Activated CD8-positive, alpha-beta T cell treated with anti-CD3 and anti-CD28 coated beads for 36 hours (primary cell): ENCODE data around the gene YTHDF1. TPM values are rescaled to one million over a fixed set of nuclear protein-coding genes. Genes with fewer than 3 reads are reported as not detected.

ENCODE experiments used
- ATAC-seq: fragments of 200-7000 bp; cut with Tn5 transposase; one replicate; pipeline ENCODE4 v1.10.0; 2021; ENCODE audit warnings: mild to moderate bottlenecking, moderate library complexity
- CTCF ChIA-PET: fragments of 350-600 bp; sonication (Branson Sonifier 250); formaldehyde crosslinking; loops from one replicate; lab custom pipeline; 2021; ENCODE audit warnings: antibody characterized with exemption; lab: Charles Lee
- POLR2A ChIA-PET: fragments of 350-600 bp; sonication (Branson Sonifier 250); formaldehyde crosslinking; loops from one replicate; lab custom pipeline; 2021; ENCODE audit warnings: antibody characterized with exemption; lab: Charles Lee
- DNase-seq: peaks from one replicate; pipeline ENCODE4 v3.0.0-alpha.2; 2020
- H3K27ac Mint-ChIP-seq: one replicate; pipeline ENCODE4 v1.8.0; 2021; ENCODE audit warnings: mild to moderate bottlenecking, mixed read lengths
- H3K27me3 Mint-ChIP-seq: one replicate; pipeline ENCODE4 v1.8.0; 2021; ENCODE audit warnings: mixed read lengths
- H3K36me3 Mint-ChIP-seq: one replicate; pipeline ENCODE4 v1.8.0; 2021; ENCODE audit warnings: low read depth, mixed read lengths
- H3K4me1 Mint-ChIP-seq: one replicate; pipeline ENCODE4 v1.8.0; 2021; ENCODE audit warnings: low read depth, mixed read lengths
- H3K4me3 Mint-ChIP-seq: one replicate; pipeline ENCODE4 v1.8.0; 2021; ENCODE audit warnings: mild to moderate bottlenecking, moderate library complexity, mixed read lengths
- H3K9me3 Mint-ChIP-seq: one replicate; pipeline ENCODE4 v1.8.0; 2021; ENCODE audit warnings: mixed read lengths
- CTCF ChIP-seq: fragments of 200-600 bp; IDR thresholded peaks from one replicate; pipeline ENCODE4 v1.8.0; 2022; ENCODE audit warnings: antibody characterized with exemption, mild to moderate bottlenecking
- intact Hi-C: fragments of 100-400 bp; cut with micrococcal nuclease; formaldehyde crosslinking; loops from one replicate; pipeline ENCODE4 v1.10.0; 2022
- total RNA-seq, 2 experiments: library from RNA; stranded (reverse); gene quantifications; one replicate each; pipeline ENCODE4 v1.2.3, GENCODE V29; 2021

The YTHDF1 gene
- total RNA-seq, 2 experiments from 2014 or later = 31.0 TPM

DNA sequence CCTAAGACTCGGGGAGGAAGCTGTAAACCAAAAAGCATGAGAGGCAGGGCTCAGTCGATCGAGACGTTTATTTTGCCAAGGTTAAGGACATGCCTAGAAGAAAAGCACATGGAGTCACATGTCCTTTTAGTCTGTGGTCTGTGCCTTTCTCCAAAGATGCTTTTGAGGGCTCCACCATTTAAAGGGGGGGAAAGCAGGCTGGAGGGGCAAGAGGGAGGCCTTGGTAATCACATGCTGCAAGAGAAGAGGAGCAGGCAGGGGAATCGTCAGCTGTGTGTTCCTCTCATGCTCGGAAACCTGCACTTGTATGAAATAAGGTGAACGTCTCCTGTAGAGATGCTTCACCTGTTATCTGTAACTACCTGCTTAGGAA lies 9.1 kb upstream of the YTHDF1 start:
- Mint-ChIP-seq H3K36me3 (no peaks in the 10 kb centered on the region), H3K27me3 (peaks cover 11% of the 10 kb centered on the region), H3K4me1 (no peaks in the 10 kb centered on the region), H3K4me3 (no peak overlapping the region), H3K9me3 (no peaks in the 10 kb centered on the region), H3K27ac (no peak overlapping the region)
- TF ChIP-seq CTCF = no peak
- intact Hi-C loops = loop anchor here (10.0 kb wide), 1 partner anchor 160 kb away; no protein-coding TSS in a partner anchor
- ATAC-seq (no peak), DNase-seq (no peak)
- CTCF ChIA-PET = interaction anchor here (0.7 to 5.2 kb wide), 10 partner anchors 11 to 156 kb away, joined by 3 to 95 read pairs (median 12); partner anchors contain the start of genes BIRC7, COL20A1 and YTHDF1
- POLR2A ChIA-PET = interaction anchor here (1.1 to 2.9 kb wide), 2 partner anchors 10 to 19 kb away, joined by 4 to 9 read pairs; partner anchors contain the start of gene YTHDF1

- Mint-ChIP-seq H3K9me3 (no peaks in the 10 kb centered on the region), H3K27ac (no peak overlapping the region), H3K36me3 (no peaks in the 10 kb centered on the region), H3K4me3 (no peak overlapping the region), H3K27me3 (peaks cover 6% of the 10 kb centered on the region), H3K4me1 (no peaks in the 10 kb centered on the region)
- no peak for DNase-seq
- TF ChIP-seq CTCF = no peak
- ChIA-PET POLR2A (interaction anchor here (1.1 to 2.9 kb wide), 2 partner anchors 9 to 19 kb away, joined by 4 to 9 read pairs; partner anchors contain the start of gene YTHDF1), CTCF (interaction anchor here (0.7 to 5.2 kb wide), 27 partner anchors 11 to 210 kb away, joined by 3 to 95 read pairs (median 10); partner anchors contain the start of genes ARFGAP1, BIRC7, COL20A1 and YTHDF1)
- intact Hi-C loops = loop anchor here (10.0 kb wide), 1 partner anchor 160 kb away; no protein-coding TSS in a partner anchor
- ATAC-seq = no peak
These were observed 8.6 kb upstream of the YTHDF1 start for GRCh38 chr20:63224412-63225081.

DNA sequence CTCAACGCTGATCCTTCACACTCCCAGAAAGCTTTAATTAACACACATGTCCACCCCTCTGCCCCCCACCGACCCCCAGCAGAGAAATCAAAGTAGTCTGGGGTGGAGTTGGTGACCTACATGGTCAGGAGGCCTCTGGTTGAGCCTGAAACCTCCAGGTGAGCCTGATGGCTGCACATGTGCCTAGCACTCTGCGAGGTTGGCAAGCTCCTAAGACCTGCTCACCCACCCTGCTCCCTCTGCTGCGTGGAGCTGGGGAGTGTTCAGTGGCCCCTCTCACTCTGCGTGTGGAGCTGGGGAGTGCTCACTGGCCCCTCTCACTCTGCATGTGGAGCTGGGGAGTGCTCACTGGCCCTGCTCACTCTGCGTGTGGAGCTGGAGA lies 7.9 kb upstream of the YTHDF1 start:
- CTCF ChIA-PET = interaction anchor here (0.7 to 5.2 kb wide), 40 partner anchors 12 to 1051 kb away, joined by 3 to 95 read pairs (median 6); partner anchors contain the start of genes ARFGAP1, BIRC7, COL20A1 and NKAIN4
- no peak for DNase-seq
- H3K27ac Mint-ChIP-seq = no peak overlapping the region
- H3K27me3 Mint-ChIP-seq = no peaks in the 10 kb centered on the region
- no peaks in the 10 kb centered on the region for H3K36me3 Mint-ChIP-seq
- no peaks in the 10 kb centered on the region for H3K9me3 Mint-ChIP-seq
- H3K4me3 Mint-ChIP-seq = no peak overlapping the region
- H3K4me1 Mint-ChIP-seq = no peaks in the 10 kb centered on the region
- no peak for TF ChIP-seq CTCF
- POLR2A ChIA-PET = interaction anchor here (1.1 to 2.9 kb wide), 2 partner anchors 8 to 67 kb away, joined by 4 to 9 read pairs; partner anchors contain the start of gene YTHDF1
- intact Hi-C loops = loop anchor here (2.0 to 10.0 kb wide), 2 partner anchors 69 to 161 kb away; partner anchors contain the start of gene COL20A1
- no peak for ATAC-seq

DNA sequence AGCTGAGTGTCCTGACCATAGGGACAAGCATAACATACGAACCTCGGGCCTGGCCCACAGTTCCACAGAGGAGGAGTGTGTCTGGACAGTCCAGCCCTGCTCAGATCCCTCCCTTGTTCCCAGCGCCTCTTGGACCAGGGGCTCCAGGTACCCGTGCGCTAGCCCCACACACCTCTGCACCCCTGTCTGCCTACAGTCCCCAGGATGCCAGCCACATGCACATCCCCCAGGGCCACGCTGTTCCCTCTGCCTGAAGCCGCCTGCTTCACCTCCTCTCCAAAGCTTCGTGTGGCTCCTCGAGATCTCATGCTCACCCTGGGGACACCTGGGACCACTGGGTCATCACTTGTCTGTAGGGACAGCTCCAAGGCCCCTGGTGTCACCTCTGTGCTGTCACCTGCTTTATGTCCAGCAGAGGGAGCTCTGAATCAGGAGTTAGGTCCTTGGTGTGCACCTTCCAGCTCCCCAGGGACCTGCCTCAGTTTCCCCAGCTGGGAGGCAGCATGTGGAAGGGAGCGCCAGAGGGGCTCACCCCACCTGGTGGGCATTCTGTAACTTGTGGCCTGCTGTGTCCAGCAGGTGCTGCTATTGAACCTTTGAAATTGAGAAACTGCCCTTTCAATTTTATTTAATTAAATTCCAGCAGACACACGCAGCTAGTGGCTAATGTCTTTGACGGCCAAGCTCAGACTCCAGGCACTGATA lies 7.3 kb upstream of the YTHDF1 start:
- POLR2A ChIA-PET = interaction anchor here (1.1 to 2.9 kb wide), 2 partner anchors 8 to 67 kb away, joined by 4 to 9 read pairs; partner anchors contain the start of gene YTHDF1
- intact Hi-C loops = loop anchor here (2.0 to 10.0 kb wide), 2 partner anchors 70 to 162 kb away; partner anchors contain the start of gene COL20A1

More for the DNA sequence above, 7.3 kb upstream of the YTHDF1 start:
- H3K27ac Mint-ChIP-seq = no peak overlapping the region
- H3K36me3 Mint-ChIP-seq = no peaks in the 10 kb centered on the region
- H3K4me3 Mint-ChIP-seq = no peak overlapping the region
- peak; percentile 68 for DNase-seq
- no peaks in the 10 kb centered on the region for H3K27me3 Mint-ChIP-seq
- CTCF ChIA-PET = interaction anchor here (0.6 to 5.2 kb wide), 43 partner anchors 11 to 1051 kb away, joined by 3 to 95 read pairs (median 6); partner anchors contain the start of genes ARFGAP1, BIRC7, COL20A1 and NKAIN4
- H3K4me1 Mint-ChIP-seq = no peaks in the 10 kb centered on the region
- peak; percentile 97 for TF ChIP-seq CTCF
- ATAC-seq = peak; percentile 80
- H3K9me3 Mint-ChIP-seq = no peaks in the 10 kb centered on the region
